Ovary (tissue), 9 donors: ENCODE measurements around the gene MICOS13. TPM values are rescaled to one million over a fixed set of nuclear protein-coding genes. Genes with fewer than 3 reads are reported as not detected.

ENCODE experiments used
- DNase-seq, 5 donors: peaks; one replicate each; pipeline ENCODE4 v3.0.0-alpha.2; 2019 to 2020
- H3K27ac ChIP-seq, 2 donors: fragments of 200-600 bp; one replicate each; pipeline versions ENCODE4 v1.5.1 to v1.8.0; 2019 to 2022
- H3K27me3 ChIP-seq: fragments of 200-600 bp; one replicate; pipeline ENCODE4 v1.8.0; 2022
- H3K36me3 ChIP-seq: fragments of 200-600 bp; sonication (generic); one replicate; pipeline ENCODE4 v1.5.1; 2019
- H3K4me1 ChIP-seq: one replicate; pipeline ENCODE4 v1.8.1; 2013; ENCODE audit warnings: mild to moderate bottlenecking, moderate library complexity; ENCODE audit not compliant: insufficient read depth
- H3K4me3 ChIP-seq: fragments of 200-600 bp; sonication (generic); one replicate; pipeline ENCODE4 v1.5.1; 2017
- H3K9me3 ChIP-seq, 2 donors: fragments of 200-600 bp in 1 of 2; sonication (generic) in 1 of 2; one replicate each; pipeline versions ENCODE4 v1.5.1 to v1.8.1; 2013 to 2019; ENCODE audit warnings: mild to moderate bottlenecking in 1 of 2, moderate library complexity in 1 of 2
- EP300 ChIP-seq: sonication (generic); formaldehyde crosslinking; IDR thresholded peaks from one replicate; pipeline ENCODE4 v1.6.1; 2017; ENCODE audit warnings: antibody characterized with exemption
- POLR2A ChIP-seq: fragments of 450-650 bp; IDR thresholded peaks from one replicate; pipeline ENCODE4 v1.6.1; 2017; ENCODE audit warnings: antibody characterized with exemption, mild to moderate bottlenecking, moderate library complexity
- WGBS, 3 donors: extraction: QIAGEN DNeasy Blood & Tissue Kit in 1 of 3; methylation state at CpG; one replicate each; pipeline versions ENCODE4 v1.1.5 to v1.1.7; 2013 to 2017; 5-methylcytosine and 5-hydroxymethylcytosine counted together
- intact Hi-C, 4 donors: fragments of 100-400 bp; cut with DNase I; formaldehyde crosslinking; loops; one replicate each; pipeline versions ENCODE4 v1.11.0 to v1.15.1; 2022 to 2023
- polyA plus RNA-seq, 2 donors: library from polyadenylated mRNA; stranded (reverse); fragments of 200-250 nt in 1 of 2; fragments of 350-450 nt in 1 of 2; fragmentation: Illumina TruSeq in 1 of 2; extraction: RNeasy Lipid Tissue Mini Kit (QIAGEN cat#74804) in 1 of 2; gene quantifications; one replicate each; pipeline ENCODE4 v1.2.3, GENCODE V29; 2013 to 2014
- total RNA-seq, 7 donors: library from RNA; depleted of rRNA in 2 of 7; stranded (reverse); fragments of >200 nt in 2 of 7; fragmentation: NEBNext Ultra II Directional in 3 of 7; extraction: Animal tissue kit (Norgen Biotek cat#: 25700) in 3 of 7; gene quantifications; one replicate each; pipeline versions ENCODE4 v1.1.0 to v1.2.4, GENCODE V29; 2016 to 2023
- TF ChIP-seq, protein P1 (sequence below), 3 donors: fragments of 450-650 bp in 2 of 3; fragments of 200-600 bp in 1 of 3; IDR thresholded peaks; one replicate each; pipeline versions ENCODE4 v1.5.1 to v1.8.0; 2016 to 2022; ENCODE audit warnings: antibody characterized with exemption in 3 of 3, mild to moderate bottlenecking in 1 of 3
- donor health status: DM: no; HTN: no; CAD: no; lungs with moderate emphysema.
- donor health status: DM: no; HTN: no; CAD: no.
- donor health status: Bipolar disorder and iron deficiency.
- donor health status: DM: yes; HTN: yes; CAD: no.
- donor health status: DM: no; HTN: no; CAD: no.
- donor health status: DM: yes; HTN: yes; CAD: no.

The MICOS13 gene
- total and polyA plus RNA-seq, 9 donors, result 5.2 to 48.7 (median 44.2) TPM

- no peak overlapping the region for H3K27ac ChIP-seq
- H3K36me3 ChIP-seq, result no peaks in the 10 kb centered on the region
- no peaks in the 10 kb centered on the region for H3K27me3 ChIP-seq
- DNase-seq, result no peak
- 87 to 88% (median 87%) methylated on average over 10 of the region's 10 CpGs for WGBS, 3 donors
- no peak for TF ChIP-seq POLR2A
- TF ChIP-seq, protein P1, sequence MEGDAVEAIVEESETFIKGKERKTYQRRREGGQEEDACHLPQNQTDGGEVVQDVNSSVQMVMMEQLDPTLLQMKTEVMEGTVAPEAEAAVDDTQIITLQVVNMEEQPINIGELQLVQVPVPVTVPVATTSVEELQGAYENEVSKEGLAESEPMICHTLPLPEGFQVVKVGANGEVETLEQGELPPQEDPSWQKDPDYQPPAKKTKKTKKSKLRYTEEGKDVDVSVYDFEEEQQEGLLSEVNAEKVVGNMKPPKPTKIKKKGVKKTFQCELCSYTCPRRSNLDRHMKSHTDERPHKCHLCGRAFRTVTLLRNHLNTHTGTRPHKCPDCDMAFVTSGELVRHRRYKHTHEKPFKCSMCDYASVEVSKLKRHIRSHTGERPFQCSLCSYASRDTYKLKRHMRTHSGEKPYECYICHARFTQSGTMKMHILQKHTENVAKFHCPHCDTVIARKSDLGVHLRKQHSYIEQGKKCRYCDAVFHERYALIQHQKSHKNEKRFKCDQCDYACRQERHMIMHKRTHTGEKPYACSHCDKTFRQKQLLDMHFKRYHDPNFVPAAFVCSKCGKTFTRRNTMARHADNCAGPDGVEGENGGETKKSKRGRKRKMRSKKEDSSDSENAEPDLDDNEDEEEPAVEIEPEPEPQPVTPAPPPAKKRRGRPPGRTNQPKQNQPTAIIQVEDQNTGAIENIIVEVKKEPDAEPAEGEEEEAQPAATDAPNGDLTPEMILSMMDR (IDR thresholded peaks at IDR 0.05), result no peak
- no peaks in the 10 kb centered on the region for H3K9me3 ChIP-seq
- peaks cover 7% of the 10 kb centered on the region for H3K4me1 ChIP-seq
- no peak overlapping the region for H3K4me3 ChIP-seq
- intact Hi-C loops, result no loop called here
Measured at GRCh38 chr19:5714816-5715215, 34.5 kb upstream of the MICOS13 start.

- no peaks in the 10 kb centered on the region for H3K27me3 ChIP-seq
- TF ChIP-seq EP300 (no peak), POLR2A (no peak)
- TF ChIP-seq, protein P1 (IDR thresholded peaks at IDR 0.05), result no peak
- H3K4me1 ChIP-seq, result no peaks in the 10 kb centered on the region
- no peak overlapping the region for H3K4me3 ChIP-seq
- H3K9me3 ChIP-seq, result no peaks in the 10 kb centered on the region
- intact Hi-C loops, result no loop called here
- H3K36me3 ChIP-seq, result no peaks in the 10 kb centered on the region
- no peak for DNase-seq
- WGBS, 3 donors, result 87 to 91% (median 90%) methylated on average over 9 of the region's 9 CpGs
- H3K27ac ChIP-seq, result no peak overlapping the region
Measured at GRCh38 chr19:5713228-5713627, 32.9 kb upstream of the MICOS13 start.

DNA sequence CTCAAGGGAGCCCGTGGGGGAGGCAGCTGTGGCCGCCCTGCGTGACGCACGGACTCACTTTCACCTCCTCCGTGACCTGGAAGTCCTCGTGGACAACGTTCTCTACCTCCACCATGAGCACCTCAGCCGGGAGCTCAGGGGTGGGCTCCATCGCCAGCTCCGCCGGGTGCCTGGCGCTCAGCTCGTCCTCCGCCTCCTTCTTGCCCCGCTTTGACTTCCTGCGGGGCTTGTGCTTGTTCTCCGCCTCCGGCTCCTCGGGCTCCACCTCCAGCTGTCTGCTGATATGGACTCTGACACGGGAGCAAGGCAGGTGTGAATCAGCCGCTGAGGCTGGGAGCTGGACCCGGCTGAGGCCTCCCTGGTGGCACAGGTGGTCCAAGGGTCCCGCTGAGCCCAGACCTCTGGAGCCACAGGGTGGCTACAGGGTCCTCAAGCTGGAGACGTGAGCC, 31.4 kb upstream of the MICOS13 start:
- H3K4me1 ChIP-seq, result no peaks in the 10 kb centered on the region
- no peak for TF ChIP-seq POLR2A
- TF ChIP-seq EP300, result no peak
- TF ChIP-seq, protein P1 (IDR thresholded peaks at IDR 0.05), result no peak
- no peaks in the 10 kb centered on the region for H3K9me3 ChIP-seq
- intact Hi-C loops, result no loop called here
- no peaks in the 10 kb centered on the region for H3K27me3 ChIP-seq
- no peak overlapping the region for H3K27ac ChIP-seq
- WGBS, 3 donors, result 74 to 83% (median 77%) methylated on average over 25 of the region's 25 CpGs
- DNase-seq, result no peak
- H3K36me3 ChIP-seq, result no peaks in the 10 kb centered on the region
- H3K4me3 ChIP-seq, result no peak overlapping the region

DNA sequence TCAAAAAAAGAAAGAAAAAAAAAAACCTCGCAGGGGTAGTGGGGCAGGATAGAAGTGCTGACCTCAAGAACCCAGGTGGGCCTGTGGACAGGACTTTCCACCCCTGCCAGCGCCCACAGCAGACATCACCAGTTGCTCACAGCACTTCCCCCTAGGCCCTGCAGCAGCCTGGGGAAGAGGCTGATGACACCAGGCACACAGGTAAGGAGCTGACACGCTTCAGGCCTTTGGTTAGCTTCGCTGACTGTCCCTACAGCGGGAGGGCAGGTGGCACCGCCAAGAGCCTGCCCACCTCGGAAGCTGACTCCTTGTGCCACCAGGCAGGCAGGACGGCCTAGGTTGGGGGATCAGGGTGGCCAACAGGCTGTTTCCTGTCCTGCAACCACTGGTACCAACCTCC, 30.7 kb upstream of the MICOS13 start:
- 89 to 93% (median 93%) methylated on average over 8 of the region's 8 CpGs for WGBS, 3 donors
- Histone ChIP-seq H3K4me1 (no peaks in the 10 kb centered on the region), H3K9me3 (no peaks in the 10 kb centered on the region), H3K27me3 (no peaks in the 10 kb centered on the region), H3K27ac (no peak overlapping the region), H3K36me3 (no peaks in the 10 kb centered on the region), H3K4me3 (no peak overlapping the region)
- no peak for DNase-seq
- TF ChIP-seq EP300 (no peak), POLR2A (no peak)
- TF ChIP-seq, protein P1 (IDR thresholded peaks at IDR 0.05), result no peak
- intact Hi-C loops, result no loop called here
